ENCODE measurements around the gene C16orf96. TPM values are rescaled to one million over a fixed set of nuclear protein-coding genes. Genes with fewer than 3 reads are reported as not detected.

The C16orf96 gene
- total and polyA plus RNA-seq, 2 donors (not counting 3 experiments of a cell fraction or from before 2014, with no cell fraction given): not detected

DNA sequence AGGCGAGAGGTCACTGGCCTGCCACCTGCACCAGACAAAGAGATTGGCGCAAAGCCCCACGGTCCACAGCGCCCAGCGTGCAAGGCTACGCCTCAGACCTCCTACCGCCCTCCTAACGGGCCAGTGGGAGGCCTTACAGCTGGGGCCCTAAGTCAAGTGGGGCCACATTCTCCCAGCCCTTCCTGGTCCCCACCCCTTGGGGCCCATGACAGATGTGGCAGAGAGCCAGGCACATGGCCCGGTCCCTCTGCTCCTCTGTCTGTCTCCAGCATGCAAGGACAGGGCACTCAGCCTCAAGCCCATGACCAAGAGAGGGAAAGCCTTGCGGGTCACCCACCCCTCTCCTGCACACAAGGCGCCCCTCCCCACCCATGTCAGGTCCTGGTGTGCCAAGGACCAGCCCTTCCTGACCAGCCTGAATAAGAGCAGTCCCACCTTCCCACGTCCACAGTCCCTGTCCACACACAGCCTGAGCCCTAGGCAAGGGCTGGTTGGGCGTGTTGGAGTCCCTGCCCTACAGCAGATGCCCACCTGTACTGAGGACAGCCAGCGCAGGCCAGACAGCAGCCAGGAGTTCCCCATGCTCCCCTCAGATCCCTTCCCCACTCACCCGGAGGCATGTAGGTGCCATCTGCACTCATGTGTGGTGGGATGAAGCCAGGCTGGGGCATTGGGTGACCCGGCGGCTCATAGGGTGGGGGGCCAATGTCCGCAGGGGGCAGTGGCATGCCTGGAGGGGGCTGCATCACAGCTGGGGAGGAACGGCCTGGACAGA is 42.9 kb upstream of the C16orf96 start:
- no peak overlapping the region for H3K4me3 ChIP-seq (replicated peaks in 1 of 3; ENCODE audit: insufficient read depth in 1 of 3, low read depth in 1 of 3, low read length in 3 of 3)
- no peak overlapping the region for H3K27ac ChIP-seq (ENCODE audit: insufficient read depth, low read depth, low read length)
- no TSS peak for BruUV-seq (replicated peaks)
- H3K4me1 ChIP-seq (ENCODE audit: control insufficient read depth, extremely low read depth, insufficient read depth, low read length): peaks cover 22% of the 10 kb centered on the region
- dilution Hi-C loops (cut with MboI; ENCODE audit: extremely low pct_ligation_motif_present, low sequenced_read_pairs) (no loop called here), intact Hi-C loops (cut with micrococcal nuclease) (no loop called here)
- H4K20me1 ChIP-seq (replicated peaks; ENCODE audit: control insufficient read depth, extremely low read depth, insufficient read depth, low read length): no peaks in the 10 kb centered on the region
- peaks cover 7 to 47% of the 10 kb centered on the region in 2 experiments for H3K36me3 ChIP-seq (ENCODE audit: control insufficient read depth in 2 of 2, extremely low read depth in 1 of 2, insufficient read depth in 2 of 2, low read length in 2 of 2)
- no peak overlapping the region for H3K4me2 ChIP-seq (ENCODE audit: insufficient read depth, low read length)
- POLR2A ChIA-PET: interaction anchor here (0.6 kb wide), 1 partner anchor 42 kb away, joined by 9 read pairs; no protein-coding TSS in a partner anchor
- no peaks in the 10 kb centered on the region for H3K9me1 ChIP-seq (replicated peaks; ENCODE audit: control insufficient read depth, extremely low read depth, insufficient read depth, low read length)
- no peak overlapping the region for H2AFZ ChIP-seq (ENCODE audit: low read depth, low read length)
- no peaks in the 10 kb centered on the region for H3K79me2 ChIP-seq (ENCODE audit: control insufficient read depth, insufficient read depth, low read length)
- FAIRE-seq: no peak
- DNase-seq (ENCODE audit: low read depth, low spot score): no peak
- no peaks in the 10 kb centered on the region for H3K9me3 ChIP-seq (replicated peaks; ENCODE audit: control insufficient read depth, insufficient read depth, low read length)
- no peak overlapping the region for H3K9ac ChIP-seq (replicated peaks; ENCODE audit: extremely low read depth, insufficient read depth, low read length)
- TF ChIP-seq CTCF (IDR thresholded peaks at IDR 0.05; ENCODE audit: extremely low read depth in 1 of 2, insufficient read depth in 1 of 2, low read depth in 1 of 2, low read length in 2 of 2) (no peak), GATA2 (IDR thresholded peaks at IDR 0.05; ENCODE audit: insufficient read depth, insufficient read length, low read depth, low read length) (no peak), EZH2 (IDR thresholded peaks at IDR 0.05; ENCODE audit: borderline replicate concordance, low read depth, low read length, severe bottlenecking) (no peak), JUN (IDR thresholded peaks at IDR 0.05; ENCODE audit: borderline replicate concordance, insufficient read depth, insufficient read length, low read depth) (no peak), FOS (IDR thresholded peaks at IDR 0.05; ENCODE audit: borderline replicate concordance, insufficient read depth, low read length) (no peak), POLR2AphosphoS5 (IDR thresholded peaks at IDR 0.05; ENCODE audit: insufficient read depth, low read depth, low read length) (no peak), MYC (IDR thresholded peaks at IDR 0.05; ENCODE audit: low read depth, low read length) (no peak), POLR2A (IDR thresholded peaks at IDR 0.05; ENCODE audit: low read depth, low read length) (no peak)
- TF ChIP-seq, protein P1, sequence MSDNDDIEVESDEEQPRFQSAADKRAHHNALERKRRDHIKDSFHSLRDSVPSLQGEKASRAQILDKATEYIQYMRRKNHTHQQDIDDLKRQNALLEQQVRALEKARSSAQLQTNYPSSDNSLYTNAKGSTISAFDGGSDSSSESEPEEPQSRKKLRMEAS (IDR thresholded peaks at IDR 0.05; ENCODE audit: insufficient read depth, insufficient read length): no peak
- CTCF ChIA-PET: interaction anchor here (1.3 to 2.7 kb wide), 3 partner anchors 8 to 35 kb away, joined by 4 to 21 read pairs (median 7); no protein-coding TSS in a partner anchor
- H3K27me3 ChIP-seq (ENCODE audit: control insufficient read depth in 2 of 2, insufficient read depth in 2 of 2, low read length in 2 of 2): no peaks in the 10 kb centered on the region

All from endothelial cell of umbilical vein (primary cell).